HG03045 (cell line): ENCODE measurements around the gene GMCL1.

ENCODE experiments used
- ATAC-seq: cut with Tn5 transposase; IDR thresholded peaks from one replicate; pipeline ENCODE4 v1.9.1; 2021; ENCODE audit warnings: mild to moderate bottlenecking, moderate library complexity; ENCODE audit not compliant: unreplicated experiment

GMCL1 gene, protein sequence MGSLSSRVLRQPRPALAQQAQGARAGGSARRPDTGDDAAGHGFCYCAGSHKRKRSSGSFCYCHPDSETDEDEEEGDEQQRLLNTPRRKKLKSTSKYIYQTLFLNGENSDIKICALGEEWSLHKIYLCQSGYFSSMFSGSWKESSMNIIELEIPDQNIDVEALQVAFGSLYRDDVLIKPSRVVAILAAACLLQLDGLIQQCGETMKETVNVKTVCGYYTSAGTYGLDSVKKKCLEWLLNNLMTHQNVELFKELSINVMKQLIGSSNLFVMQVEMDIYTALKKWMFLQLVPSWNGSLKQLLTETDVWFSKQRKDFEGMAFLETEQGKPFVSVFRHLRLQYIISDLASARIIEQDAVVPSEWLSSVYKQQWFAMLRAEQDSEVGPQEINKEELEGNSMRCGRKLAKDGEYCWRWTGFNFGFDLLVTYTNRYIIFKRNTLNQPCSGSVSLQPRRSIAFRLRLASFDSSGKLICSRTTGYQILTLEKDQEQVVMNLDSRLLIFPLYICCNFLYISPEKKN

DNA sequence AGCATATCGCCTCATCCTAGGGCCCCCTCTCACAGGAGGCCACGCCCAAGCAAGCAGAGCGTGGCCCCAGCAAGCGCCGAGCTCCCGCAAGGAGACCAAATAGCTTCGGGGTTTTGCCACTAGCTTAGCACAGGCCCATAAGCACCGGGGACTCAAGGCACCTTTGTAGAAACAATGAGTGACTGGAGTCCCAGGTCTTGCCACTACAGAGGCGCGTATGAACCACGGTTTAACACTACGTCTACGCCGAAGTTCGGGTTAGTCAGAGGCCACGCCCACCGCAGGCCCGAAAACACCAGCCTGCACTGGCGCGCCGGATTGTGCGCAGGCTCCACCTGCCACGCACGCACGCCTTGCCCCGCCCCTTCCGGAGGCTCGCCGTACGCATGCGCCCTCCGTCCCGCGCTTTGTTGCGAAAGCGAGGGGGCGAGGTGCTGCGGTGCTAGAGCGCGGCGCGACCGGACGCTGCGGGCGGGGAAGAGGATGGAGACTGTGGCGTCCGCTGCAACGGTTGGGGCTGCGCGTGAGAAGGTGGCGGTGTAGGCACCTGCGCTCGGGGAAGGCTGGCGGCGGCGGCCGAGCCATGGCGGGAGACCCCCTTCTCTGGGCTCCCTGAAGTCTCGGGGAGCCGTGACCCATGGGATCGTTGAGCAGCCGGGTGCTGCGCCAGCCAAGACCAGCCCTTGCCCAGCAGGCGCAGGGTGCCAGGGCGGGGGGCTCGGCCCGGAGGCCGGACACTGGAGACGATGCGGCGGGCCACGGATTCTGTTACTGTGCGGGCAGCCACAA, at the start of gene GMCL1:
GMCL1 (plus strand) TSS at position 405 of the 789 bp plus-strand sequence; CDS start at position 638, 233 bp downstream.
- ATAC-seq, result peak; percentile 88

DNA sequence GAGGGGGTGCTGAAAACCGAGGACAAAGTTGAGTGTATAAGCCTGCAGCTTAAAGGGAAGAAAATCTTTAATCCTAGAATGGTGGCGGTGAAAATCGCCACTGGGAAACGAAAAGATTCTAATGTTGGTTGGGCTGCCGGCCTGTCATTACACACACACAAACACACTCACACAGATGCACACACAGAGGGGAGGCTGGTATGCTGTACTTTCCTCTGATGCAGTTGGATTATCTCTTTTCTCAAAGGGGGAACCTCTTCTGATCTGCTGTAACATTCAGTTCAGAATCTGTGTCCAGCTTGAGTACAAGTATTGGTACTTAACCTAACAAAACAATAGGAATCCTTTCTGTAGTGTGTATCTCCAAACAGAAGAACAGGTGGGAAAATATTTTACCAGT, 48.5 kb upstream of the GMCL1 start:
- no peak for ATAC-seq

DNA sequence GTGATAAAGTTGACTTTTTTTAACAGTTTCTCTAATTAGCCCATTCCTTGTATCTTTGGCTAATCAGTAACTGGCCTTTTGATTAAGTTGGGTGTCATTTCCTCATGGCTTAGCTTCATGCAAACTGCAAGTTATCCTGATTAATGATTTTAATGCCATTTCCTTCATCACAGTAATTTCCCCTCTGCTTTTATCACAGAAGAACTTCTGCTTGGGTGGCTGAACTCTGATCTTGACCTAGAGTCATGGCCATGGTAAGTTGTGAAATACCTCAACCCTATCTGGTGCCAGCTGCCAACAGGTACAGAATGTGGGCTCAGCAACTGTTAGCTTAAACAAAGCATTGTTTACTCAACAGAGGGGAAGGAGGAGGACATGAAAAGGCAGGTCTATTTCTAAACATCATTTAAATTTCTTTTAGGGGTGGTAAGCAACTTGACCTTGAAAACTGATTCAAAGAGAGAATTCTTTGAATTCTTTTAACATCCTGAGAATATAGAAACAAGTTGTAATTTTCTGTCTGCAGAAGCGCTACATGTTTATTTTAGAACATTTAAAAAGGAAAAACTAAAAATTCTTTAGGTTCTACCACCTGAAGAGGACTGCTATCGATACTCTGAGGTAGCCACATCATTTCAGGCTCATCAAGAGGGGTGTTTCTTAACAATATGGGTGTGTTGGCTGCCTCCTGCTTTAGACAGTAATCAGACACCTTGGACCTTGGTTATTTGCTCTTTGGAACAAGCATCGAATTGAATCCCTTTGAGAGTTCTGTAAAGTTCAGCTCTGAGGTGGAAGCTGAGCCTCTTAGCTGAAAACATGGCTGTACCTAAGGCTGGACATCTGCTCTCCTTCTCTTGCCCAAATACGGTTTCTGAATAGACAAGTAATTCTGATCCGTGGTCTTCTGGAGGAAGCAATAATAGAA, 47.9 kb upstream of the GMCL1 start:
- ATAC-seq, result no peak

DNA sequence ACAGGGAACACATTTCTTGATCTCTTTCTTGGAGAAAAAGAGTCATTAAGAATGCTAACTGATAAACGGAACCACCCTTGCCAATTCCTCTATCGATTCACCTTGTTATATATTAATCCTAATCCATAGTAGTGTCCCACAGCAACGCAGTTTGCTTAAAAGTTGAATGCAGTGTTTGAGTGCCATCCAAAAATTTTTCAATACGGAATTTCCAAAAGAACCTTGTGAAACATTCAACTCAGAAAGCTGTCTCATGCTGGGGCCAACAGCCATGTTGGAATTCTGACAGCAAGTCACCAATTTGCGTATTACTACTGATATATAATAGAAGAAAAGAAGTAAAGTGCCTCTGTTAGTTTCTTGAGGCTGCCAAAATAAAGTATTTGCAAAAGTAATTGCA, 45.2 kb upstream of the GMCL1 start:
- ATAC-seq, result no peak

DNA sequence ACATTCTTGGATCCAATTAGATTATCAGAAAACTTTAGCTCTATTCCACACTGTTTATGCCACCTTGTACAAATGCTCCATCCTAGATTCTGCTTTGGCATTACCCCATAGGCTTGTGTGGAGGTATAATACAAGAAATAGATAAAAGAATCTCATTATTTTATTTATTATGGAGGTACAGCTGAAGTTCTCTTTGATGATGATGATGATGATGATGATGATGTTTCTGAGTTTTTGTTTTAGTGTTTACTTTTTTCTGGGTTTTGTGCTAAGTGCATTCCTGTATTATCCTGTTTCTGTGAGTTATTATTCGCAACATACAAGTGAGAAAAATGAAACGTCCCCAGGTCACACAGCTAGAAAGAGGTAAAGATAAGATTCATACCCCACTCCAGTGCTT, 44.1 kb upstream of the GMCL1 start:
- ATAC-seq, result no peak

DNA sequence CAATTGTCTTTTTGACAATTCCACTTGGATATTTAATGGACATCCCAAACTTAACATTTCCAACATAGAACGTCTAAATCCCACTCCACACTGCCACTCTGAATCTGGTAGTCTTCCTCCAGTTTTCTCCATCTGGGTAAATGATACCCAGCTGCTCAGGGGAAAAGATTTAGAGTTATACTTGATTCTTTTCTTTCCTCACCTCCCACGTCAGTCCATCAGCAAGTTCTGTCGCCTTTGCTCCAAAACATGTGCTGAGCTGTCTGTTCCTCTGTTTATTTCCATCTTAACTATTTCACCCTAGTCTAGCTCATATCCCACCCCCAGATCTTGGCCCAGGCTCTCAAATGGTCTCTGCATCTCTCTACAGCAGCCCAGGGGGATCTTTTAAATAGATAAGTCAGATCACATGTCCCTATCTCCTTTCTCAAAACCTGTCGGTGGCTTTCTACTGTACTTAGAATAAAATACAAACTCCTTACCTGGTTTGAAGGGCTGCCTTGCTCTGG, 43.4 kb upstream of the GMCL1 start:
- ATAC-seq, result no peak

DNA sequence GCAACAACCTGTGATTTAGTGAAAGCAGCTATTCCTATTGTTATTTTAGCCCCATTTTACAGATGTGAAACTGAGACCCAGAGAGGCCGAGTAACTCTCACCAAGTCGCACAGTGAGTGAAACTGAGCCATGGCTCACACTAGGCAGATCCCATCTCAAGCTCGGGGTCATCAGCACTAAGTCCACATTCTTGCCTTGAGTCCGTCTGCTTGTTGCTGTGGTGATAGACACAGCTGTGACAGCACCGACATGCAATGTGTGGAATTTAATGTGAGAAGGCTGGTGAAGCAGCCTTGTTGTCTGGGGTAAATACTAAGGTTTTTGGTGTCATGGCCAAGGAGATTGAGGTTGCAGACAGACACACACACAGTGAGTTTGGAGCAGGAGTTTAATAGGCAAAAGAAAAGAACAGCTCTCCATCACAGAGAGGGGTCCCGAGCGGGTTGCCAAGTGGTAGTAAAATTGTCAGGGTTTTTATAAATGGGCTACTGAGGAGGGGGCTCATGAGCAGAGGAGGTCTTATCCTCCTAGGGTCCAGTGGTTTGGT, 40.2 kb upstream of the GMCL1 start:
- ATAC-seq, result no peak

DNA sequence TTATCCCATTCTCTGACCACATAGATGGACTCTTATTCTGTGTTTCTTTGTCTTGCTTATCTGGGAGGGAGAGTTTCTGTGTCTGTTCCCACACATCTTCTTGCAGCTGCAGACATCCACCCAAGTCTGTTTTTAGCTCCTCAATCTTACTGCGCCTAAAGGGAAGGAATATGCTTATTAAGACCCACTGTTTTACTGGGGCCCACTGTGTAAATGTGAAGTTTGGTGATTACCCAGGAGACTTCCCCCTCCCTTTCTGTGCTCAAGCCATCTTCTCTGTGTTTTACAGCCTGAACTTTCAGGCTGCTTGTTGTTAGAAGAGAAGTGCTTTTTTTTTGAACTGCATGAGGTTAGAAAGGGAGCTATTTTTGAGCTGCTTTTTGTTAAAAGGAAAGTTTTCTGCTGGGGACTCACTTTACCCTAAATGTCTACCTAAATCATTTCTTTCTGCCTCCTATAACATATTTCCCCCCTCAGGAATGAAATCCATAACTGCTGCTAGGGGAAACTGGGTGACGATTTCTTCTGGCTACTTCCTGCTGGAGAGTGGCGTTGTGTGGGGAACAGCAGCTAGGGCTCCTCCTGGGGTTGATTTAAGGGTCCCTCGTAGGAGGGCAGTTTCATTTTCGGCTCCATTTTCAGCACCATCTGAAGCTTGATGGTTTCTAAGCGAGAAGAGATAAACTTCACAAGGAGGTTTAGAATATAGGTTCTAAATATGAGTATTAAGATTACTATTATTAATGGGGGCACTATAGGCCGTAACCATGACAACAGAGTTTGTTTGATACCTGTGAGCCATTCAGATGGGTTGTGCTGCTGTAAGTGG, 39.5 kb upstream of the GMCL1 start:
- no peak for ATAC-seq

DNA sequence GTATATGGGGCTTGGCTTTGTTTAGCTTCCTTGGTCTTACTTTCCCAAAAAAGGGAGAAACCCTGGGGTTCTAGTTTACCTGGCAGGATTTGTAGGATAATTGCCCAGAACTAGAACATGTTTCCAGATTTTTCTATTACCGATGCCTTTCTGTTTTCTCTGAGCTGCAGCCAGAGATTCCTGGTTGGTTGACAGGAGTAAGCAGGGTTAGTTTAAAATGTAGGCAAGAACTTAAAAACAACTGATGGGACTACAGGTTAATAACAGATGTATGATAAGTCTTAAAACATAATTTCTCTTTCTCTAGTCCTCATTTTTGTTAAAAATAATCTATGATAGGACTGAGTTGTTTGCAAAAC, 38.9 kb upstream of the GMCL1 start:
- no peak for ATAC-seq

DNA sequence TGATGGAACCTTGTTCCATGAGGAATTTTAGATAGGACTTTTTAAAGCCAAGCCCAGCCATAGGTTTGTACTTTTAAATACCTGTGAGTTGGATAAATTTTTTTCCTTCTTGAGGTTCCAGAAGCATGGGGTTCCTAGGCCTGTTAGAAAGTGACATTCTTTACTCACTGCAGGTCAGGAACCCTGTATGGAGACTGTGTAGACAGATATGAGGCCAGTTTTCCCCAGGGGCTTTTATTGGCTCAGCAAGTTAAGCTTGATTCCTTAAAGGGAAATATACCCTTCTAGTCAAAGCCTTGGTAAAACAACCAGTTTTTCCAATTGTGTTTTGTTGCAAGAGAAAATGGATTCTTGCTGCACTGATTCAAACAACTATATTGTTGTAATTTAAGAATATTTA, 38.4 kb upstream of the GMCL1 start:
- ATAC-seq, result no peak

DNA sequence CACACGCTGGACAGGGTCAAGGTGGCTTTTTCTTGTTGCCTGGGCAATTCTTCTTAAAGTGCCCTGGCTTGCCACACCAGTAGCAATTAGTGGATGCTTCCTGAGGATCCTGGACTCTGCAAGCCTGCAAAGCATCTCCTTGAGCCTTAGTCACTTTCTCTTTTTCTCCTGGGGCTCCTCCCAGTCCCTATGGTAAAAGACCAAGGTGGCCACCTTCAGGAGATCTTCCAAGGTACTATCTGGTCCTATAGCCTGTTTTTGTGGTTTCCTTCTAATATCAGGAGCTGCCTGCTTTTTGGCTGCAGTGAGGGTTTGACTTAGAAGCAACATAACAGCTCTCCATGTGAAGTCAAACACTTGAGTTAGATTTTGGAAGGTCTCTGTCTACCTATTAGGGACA, 33.3 kb upstream of the GMCL1 start:
- no peak for ATAC-seq

DNA sequence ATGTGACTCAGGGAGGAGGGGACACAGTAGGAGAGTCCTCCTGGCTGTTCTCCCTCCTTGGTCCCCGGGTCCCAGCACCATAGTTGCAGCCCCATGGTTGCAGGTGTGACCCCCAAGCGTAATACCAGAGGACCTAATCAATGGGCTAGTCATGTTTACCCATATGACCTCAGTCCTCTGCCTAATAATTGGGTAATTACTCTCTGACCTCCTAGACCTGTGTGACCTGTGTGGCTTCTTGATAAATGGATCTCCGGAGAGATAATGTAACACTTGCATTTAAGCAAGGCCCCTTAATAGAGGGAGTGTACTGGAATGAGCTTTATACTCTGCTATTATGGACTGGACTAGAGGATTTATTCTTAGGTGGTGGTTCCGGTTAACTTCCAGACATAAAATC, 32.2 kb upstream of the GMCL1 start:
- no peak for ATAC-seq

DNA sequence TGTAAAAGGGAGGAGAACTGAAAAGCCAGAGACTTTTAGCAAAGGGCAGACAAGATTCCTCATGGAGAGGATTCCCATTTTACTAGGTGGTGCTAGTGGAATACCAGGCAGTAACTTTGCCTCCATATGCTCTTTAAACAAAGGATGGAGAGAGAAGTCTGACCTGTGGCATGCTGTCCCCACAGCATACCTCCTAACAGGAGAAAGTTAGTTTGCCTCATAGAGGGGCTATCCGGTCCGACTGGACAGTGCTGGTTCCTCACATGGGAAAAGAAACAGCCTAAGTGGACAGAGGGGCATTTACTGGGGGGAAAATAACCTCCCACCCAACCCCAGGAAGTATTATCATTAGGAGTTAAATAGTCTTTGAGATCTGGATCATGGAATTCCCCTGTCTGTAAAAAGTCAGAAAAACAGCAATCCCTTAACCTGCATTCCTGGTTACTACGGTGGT, 31.6 kb upstream of the GMCL1 start:
- ATAC-seq, result no peak

DNA sequence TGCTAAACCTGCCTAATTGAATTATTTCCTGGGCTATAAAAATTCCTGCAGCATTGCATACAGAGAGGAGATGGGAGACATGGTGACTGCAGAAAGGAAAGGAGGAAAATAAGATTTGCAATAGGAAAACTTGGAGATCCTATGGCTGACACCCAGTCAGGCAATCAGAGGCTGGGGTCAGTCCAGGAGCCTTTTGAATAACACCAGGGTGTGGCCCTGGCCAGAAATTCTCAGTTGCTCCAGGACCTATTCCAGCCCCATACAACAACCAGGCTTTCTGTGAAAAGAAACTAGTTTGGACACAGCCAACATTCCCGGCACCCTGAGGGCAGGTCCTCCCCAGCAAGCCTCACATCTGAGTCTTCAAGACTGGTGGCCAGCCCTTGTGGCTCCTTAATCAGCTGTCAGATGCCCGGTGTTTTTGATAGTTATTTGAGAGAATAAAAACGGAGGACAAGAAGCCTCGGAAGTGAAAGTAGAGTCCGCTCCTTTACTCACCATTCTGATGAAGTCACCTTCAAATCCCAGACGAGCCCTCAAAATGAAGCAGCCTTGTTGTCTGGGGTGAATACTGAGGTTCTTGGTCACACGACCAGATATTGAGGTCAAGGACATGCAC, 31.1 kb upstream of the GMCL1 start:
- ATAC-seq, result no peak

DNA sequence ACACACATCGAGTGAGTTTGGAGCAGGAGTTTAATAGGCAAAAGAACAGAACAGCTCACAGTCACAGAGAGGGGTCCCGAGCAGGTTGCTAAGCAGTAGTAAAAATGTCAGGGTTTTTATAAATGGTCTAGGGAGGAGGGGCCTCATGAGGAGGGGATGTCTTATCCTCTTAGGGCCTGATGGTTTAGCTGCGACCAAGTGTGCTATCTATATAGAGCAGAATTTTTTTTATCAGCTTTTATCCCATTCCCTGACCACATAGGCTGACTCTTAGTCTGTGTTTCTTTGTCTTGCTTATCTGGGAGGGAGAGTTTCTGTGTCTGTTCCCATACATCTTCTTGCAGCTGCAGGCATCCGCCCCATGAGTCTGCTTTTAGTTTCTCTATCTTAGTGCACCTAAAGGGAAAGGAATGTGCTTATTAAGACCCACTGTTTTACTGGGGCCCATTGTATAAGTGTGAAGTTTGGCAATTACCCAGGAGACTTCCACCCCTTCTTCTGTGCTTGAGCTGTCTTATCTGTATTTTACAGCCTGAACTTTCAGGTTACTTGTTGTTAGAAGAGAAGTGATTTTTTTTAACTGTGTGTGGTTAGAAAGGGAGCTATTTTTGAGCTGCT, 30.4 kb upstream of the GMCL1 start:
- no peak for ATAC-seq

DNA sequence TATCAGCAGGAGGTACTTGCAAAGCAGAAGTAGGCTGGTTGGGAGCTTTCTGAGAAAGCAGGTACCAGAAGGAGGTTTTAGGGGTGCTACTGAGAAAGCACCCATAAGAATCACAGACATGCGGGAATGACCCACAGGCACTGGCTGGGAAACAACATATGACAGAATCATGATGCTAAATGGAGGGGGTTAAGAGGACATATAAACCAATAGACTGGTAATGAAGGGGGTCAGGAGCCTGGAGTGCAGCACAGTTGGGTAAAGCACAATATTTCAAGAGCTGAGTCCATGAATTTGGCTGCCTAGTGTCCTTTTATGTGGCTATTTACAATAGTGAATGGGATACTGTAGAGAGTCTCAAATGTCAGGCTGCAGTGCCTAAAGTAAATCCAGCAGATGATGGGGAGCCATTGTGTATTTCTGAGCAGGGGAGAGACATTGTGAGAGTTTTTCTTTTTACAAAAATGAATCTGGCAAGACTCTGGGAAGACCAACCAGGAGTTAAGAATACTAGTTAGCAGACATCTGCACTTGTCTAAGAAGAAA, 27.6 kb upstream of the GMCL1 start:
- ATAC-seq, result no peak

DNA sequence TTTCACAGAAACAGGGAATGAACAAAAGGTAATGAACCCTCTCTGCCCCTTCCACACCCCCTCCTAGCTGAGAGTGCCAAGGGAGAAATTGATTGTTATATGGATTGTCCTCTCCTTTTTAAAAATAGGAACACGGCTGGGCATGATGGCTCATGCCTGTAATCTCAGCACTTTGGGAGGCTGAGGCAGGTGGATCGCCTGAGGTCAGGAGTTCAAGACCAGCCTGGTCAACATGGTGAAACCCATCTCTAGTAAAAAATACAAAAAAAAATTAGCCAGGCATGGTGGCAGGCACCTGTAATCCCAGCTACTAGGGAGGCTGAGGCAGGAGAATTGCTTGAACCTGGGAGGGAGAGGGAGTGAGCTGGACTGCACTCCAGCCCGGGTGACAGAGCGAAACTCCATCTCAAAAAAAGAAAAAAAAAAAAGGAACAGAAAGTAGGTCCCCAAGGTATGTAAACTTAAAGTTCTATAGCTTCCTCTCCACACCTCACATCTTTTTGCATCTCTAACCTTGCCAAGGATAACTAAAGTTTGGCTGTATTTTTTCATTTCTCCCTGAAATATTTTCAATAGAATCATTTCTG, 26.6 kb upstream of the GMCL1 start:
- peak; percentile 51 for ATAC-seq

DNA sequence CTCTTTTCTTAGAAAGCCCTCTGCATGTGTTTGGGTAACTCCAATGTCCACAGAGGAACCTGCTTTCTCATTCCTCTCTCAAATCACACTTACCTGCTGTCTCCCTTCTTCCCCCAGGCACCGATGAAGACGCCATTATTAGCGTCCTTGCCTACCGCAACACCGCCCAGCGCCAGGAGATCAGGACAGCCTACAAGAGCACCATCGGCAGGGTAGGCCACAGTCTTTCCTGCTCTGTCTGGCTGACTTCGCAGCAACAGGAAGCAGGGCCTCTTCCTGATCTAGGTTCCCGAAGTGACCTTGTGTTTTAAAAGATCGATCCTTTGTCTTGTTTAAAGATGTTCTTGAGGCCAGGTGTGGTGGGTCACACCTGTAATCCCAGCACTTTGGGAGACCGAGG, 25.0 kb upstream of the GMCL1 start:
- no peak for ATAC-seq
